AG10803 (cell line): Measurements from ENCODE around the gene FSTL4.

Experiments used
- DNase-seq: peaks from one replicate; pipeline ENCODE4 v3.0.0; 2010; ENCODE audit warnings: low read depth
- H3K4me3 ChIP-seq: 2 replicates; pipeline ENCODE4 v1.5.1; 2011; ENCODE audit warnings: mild to moderate bottlenecking, low read length, control low read depth
- TF ChIP-seq, protein P1 (sequence below): conservative IDR thresholded peaks from 2 replicates; pipeline ENCODE4 v1.5.1; 2011; ENCODE audit warnings: mild to moderate bottlenecking, low read length, control low read depth, inconsistent platforms

Gene FSTL4

DNA sequence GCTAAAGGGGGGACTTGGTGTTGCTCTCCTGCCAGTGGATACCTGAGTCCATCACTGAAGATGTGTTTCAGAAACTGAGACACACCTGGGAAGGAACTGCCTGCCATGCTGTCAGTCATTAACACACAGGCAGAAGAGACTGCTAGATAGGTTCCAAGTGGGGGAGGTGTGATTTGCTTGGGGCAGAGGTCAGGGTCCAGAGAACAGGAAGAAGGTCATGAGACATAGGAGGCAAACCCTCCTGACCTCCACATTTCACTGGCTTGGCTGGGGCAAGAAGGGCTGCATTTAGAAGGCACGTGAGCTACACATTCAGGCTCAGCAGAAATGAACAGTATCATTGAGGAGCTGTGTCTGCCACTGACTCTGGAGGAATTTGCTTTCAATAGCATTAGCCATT is 344.7 kb downstream of the FSTL4 start:
- DNase-seq, result no peak
- TF ChIP-seq, protein P1, sequence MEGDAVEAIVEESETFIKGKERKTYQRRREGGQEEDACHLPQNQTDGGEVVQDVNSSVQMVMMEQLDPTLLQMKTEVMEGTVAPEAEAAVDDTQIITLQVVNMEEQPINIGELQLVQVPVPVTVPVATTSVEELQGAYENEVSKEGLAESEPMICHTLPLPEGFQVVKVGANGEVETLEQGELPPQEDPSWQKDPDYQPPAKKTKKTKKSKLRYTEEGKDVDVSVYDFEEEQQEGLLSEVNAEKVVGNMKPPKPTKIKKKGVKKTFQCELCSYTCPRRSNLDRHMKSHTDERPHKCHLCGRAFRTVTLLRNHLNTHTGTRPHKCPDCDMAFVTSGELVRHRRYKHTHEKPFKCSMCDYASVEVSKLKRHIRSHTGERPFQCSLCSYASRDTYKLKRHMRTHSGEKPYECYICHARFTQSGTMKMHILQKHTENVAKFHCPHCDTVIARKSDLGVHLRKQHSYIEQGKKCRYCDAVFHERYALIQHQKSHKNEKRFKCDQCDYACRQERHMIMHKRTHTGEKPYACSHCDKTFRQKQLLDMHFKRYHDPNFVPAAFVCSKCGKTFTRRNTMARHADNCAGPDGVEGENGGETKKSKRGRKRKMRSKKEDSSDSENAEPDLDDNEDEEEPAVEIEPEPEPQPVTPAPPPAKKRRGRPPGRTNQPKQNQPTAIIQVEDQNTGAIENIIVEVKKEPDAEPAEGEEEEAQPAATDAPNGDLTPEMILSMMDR, result no peak
- no peak overlapping the region for H3K4me3 ChIP-seq

DNA sequence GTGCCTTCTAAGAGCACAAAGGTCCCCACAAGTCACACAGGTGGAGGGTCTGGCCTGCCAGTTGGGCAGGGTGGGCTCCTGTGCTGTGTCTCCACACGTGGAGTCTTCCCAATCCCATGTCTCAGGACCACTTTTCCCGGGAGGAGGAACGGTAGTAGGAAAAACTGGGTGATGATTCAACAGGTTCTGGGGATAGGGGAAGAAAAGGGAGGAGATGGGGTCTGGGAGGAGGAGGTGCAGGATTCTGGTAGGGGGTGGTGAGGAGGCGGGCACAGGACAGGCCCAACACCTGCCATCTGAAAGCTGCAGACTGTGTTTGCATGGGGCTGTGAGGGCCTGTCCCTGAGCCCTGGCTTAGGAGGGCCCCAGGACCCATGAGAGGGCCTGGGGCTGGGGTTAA is 345.4 kb downstream of the FSTL4 start:
- TF ChIP-seq, protein P1, result no peak
- no peak overlapping the region for H3K4me3 ChIP-seq
- no peak for DNase-seq

DNA sequence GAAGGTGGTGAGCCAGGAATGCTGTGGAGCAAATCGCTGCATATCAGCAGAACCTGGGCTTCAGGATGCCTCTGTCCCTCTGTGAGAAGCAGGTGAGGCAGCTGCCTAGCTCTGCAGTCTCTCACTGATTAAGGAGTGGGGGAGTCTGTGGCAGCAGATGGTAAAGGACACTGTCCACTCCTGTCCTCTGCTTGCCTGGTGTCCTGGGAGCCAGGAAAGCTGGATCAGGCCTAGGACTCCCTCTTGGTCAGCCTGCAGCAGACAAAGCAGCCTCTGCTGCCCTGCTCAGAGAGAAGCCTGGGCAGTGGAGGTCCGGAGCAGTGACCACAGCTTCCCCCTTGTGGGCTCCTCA is 345.8 kb downstream of the FSTL4 start:
- H3K4me3 ChIP-seq, result no peak overlapping the region
- TF ChIP-seq, protein P1, result no peak
- no peak for DNase-seq

DNA sequence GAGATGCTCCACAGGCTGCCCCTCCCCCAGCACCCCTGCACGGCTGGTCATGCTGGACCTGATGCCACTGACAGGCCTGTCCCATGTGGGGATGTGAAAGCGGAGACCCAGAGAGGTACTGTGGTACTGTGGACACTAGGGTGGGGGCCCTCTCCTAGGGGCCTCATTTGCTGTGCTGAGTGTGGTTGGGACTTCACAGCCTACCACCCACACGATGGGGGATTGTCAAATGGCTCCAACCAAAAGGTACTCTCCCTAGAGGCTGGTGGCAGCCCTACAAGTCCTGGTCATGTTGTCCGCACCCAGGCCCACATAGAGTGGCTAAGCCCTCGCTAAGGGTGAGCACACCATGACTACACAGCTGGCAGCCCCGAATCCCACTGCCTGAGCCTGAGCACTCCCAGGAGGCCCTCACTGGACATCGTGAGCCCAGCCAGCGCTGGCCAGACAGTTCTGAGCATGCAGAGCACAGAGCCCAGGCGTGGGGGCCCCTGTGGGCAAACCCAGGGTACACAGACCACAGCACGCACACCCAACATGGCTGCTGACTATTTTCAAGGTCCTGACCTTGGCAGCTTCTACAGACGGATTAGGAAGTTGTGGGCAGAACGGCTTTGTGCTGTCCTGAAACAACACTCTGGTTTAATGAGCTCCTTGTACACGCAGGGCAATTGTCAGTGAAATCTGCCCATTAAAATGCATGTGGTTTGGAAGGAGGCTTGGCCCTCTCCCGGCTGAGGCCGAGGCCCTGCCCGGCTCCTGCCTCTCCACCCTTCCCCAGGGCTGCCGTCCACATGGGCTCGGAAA is 346.4 kb downstream of the FSTL4 start:
- H3K4me3 ChIP-seq, result no peak overlapping the region
- TF ChIP-seq, protein P1, result no peak
- DNase-seq, result peak; percentile 15

DNA sequence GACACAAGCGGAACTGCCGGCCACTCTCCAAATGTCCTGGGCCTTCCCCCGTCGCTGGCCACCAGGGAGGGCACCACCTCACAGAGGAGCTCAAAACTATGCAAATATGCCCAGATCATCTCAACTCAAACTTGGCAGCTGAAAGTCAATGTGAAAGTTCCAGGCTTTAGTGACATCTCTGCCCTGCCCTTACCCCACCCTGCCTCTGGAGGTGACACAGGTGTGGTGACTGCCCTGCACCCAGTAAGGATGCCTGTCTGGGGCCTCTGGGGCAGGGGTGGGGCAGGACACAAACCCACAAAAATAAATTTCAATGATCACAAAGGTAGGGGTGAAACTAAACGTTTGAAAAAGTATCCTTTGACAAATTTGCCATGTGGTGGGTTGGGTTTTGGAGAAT is 347.1 kb downstream of the FSTL4 start:
- TF ChIP-seq, protein P1, result no peak
- H3K4me3 ChIP-seq, result no peak overlapping the region
- DNase-seq, result no peak

DNA sequence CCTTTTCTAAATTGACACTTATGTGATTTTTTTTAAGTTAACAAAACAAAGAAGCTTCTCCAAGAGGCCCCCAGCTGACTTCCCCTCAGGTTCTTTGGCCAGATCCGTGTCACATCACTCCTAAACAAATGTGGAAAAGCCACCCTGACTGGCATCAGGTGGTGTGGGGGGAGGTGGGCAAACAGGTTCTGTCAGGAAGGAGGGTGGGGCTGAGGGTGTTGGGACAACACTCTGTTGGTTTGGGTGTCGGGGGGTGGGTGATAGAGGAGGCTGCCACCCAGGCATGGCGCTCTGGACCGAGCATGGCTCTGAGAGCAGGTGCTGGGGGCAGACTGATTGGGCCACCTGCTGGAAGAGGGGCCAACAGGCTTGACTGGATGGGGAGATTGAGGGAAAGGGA is 349.7 kb downstream of the FSTL4 start:
- H3K4me3 ChIP-seq, result no peak overlapping the region
- TF ChIP-seq, protein P1, result no peak
- no peak for DNase-seq

DNA sequence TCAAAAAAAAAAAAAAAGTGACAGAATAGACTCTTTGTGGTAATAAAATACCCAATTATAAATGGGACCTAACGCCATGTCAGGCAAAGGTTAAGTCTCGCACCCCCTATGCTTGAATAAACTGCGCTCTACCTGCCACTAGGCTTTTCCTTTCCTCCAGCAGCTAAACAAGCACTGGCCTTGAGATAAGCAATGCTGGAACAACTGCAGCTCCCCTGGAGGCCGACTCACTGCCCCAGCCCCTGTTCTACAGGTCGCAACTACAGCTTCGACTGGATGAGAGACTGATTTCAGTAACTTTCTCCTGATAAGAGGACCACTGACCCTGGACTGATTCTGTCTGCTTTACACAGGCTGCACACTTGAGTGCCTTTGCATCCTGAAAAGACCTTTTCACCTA is 350.3 kb downstream of the FSTL4 start:
- TF ChIP-seq, protein P1, result no peak
- no peak overlapping the region for H3K4me3 ChIP-seq
- no peak for DNase-seq
